Erythroblast (primary cell): ENCODE data around the gene CDKN2A.

Experiments used
- GATA1 ChIP-seq: IDR thresholded peaks from 2 replicates; pipeline ENCODE4 v1.6.1; 2011; ENCODE audit warnings: low read depth, mild to moderate bottlenecking, control low read depth, low read length, moderate library complexity
- POLR2A ChIP-seq: IDR thresholded peaks from 2 replicates; pipeline ENCODE4 v1.6.1; 2011; ENCODE audit warnings: mild to moderate bottlenecking, low read length

GRCh38 chr9:21943464-21943863 is 50.7 kb downstream of the CDKN2A start:
- TF ChIP-seq POLR2A (no peak), GATA1 (no peak)
